WTC11 (cell line): ENCODE data around the gene ZCRB1. TPM values are rescaled to one million over a fixed set of nuclear protein-coding genes. Genes with fewer than 3 reads are reported as not detected.
A peak's percentile ranks its signal among the peaks of the same experiment; 100 is the strongest.

ENCODE experiments used
- ATAC-seq: fragments of 200-7000 bp; cut with Tn5 transposase; 2 replicates; pipeline ENCODE4 v1.10.0; 2021; ENCODE audit warnings: mild to moderate bottlenecking, moderate library complexity
- CTCF ChIA-PET: fragments of 300-600 bp; sonication (Branson Sonifier 250); formaldehyde crosslinking; loops from one replicate; lab custom pipeline; 2021; ENCODE audit warnings: antibody characterized with exemption; lab: Charles Lee
- POLR2A ChIA-PET: fragments of 350-600 bp; sonication (Branson Sonifier 250); formaldehyde crosslinking; loops from one replicate; lab custom pipeline; 2021; ENCODE audit warnings: antibody characterized with exemption; lab: Charles Lee
- DNase-seq: peaks from one replicate; pipeline ENCODE4 v3.0.0; 2021; ENCODE audit warnings: low spot score
- H3K27ac Mint-ChIP-seq: 2 replicates; pipeline ENCODE4 v1.8.0; 2021; ENCODE audit warnings: mixed read lengths
- H3K27me3 Mint-ChIP-seq: 2 replicates; pipeline ENCODE4 v1.8.0; 2021; ENCODE audit warnings: low read depth, mild to moderate bottlenecking, moderate library complexity, mixed read lengths
- H3K36me3 Mint-ChIP-seq: 2 replicates; pipeline ENCODE4 v1.8.0; 2021; ENCODE audit warnings: mixed read lengths
- H3K4me1 Mint-ChIP-seq: 2 replicates; pipeline ENCODE4 v1.8.0; 2022; ENCODE audit warnings: mixed read lengths
- H3K4me3 Mint-ChIP-seq: 2 replicates; pipeline ENCODE4 v1.8.0; 2021; ENCODE audit warnings: mild to moderate bottlenecking, moderate library complexity, mixed read lengths
- H3K9me3 Mint-ChIP-seq: 2 replicates; pipeline ENCODE4 v1.8.0; 2021; ENCODE audit warnings: mixed read lengths
- ATF1 ChIP-seq: sonication (generic); formaldehyde crosslinking; IDR thresholded peaks from 2 replicates; pipeline ENCODE4 v1.8.1; 2023; ENCODE audit warnings: mild to moderate bottlenecking, moderate library complexity, missing genetic modification reagents
- ATF6 ChIP-seq: sonication (generic); formaldehyde crosslinking; IDR thresholded peaks from 2 replicates; pipeline ENCODE4 v1.8.1; 2023; ENCODE audit warnings: mild to moderate bottlenecking, missing genetic modification reagents
- CDX4 ChIP-seq: fragments of 250-450 bp; sonication (Bioruptor Pico); IDR thresholded peaks from 2 replicates; pipeline ENCODE4 v1.9.0; 2021; ENCODE audit warnings: moderate library complexity, mild to moderate bottlenecking, inconsistent platforms, borderline replicate concordance
- CREB1 ChIP-seq: sonication (generic); formaldehyde crosslinking; IDR thresholded peaks from 2 replicates; pipeline ENCODE4 v1.8.0; 2023; ENCODE audit warnings: mild to moderate bottlenecking, missing genetic modification reagents
- E2F1 ChIP-seq: sonication (generic); formaldehyde crosslinking; IDR thresholded peaks from 2 replicates; pipeline ENCODE4 v1.8.0; 2022; ENCODE audit warnings: mild to moderate bottlenecking, missing genetic modification reagents
- FOXK1 ChIP-seq: sonication (generic); formaldehyde crosslinking; IDR thresholded peaks from 2 replicates; pipeline ENCODE4 v1.8.0; 2022; ENCODE audit warnings: mild to moderate bottlenecking, moderate library complexity, missing genetic modification reagents
- FOXP4 ChIP-seq: sonication (generic); formaldehyde crosslinking; IDR thresholded peaks from 2 replicates; pipeline ENCODE4 v1.8.0; 2022; ENCODE audit warnings: mild to moderate bottlenecking, missing genetic modification reagents
- IRF1 ChIP-seq: sonication (generic); formaldehyde crosslinking; IDR thresholded peaks from 2 replicates; pipeline ENCODE4 v1.8.0; 2023; ENCODE audit warnings: missing genetic modification reagents
- JUN ChIP-seq: sonication (generic); formaldehyde crosslinking; IDR thresholded peaks from 2 replicates; pipeline ENCODE4 v1.8.0; 2023; ENCODE audit warnings: mild to moderate bottlenecking, missing genetic modification reagents
- KAT7 ChIP-seq: sonication (generic); formaldehyde crosslinking; IDR thresholded peaks from 2 replicates; pipeline ENCODE4 v1.8.1; 2023; ENCODE audit warnings: missing genetic modification reagents, mild to moderate bottlenecking, borderline replicate concordance
- MYBL2 ChIP-seq: sonication (generic); formaldehyde crosslinking; IDR thresholded peaks from 2 replicates; pipeline ENCODE4 v1.8.1; 2023; ENCODE audit warnings: mild to moderate bottlenecking, moderate library complexity, missing genetic modification reagents
- NR1H2 ChIP-seq: sonication (generic); formaldehyde crosslinking; IDR thresholded peaks from 2 replicates; pipeline ENCODE4 v1.9.0; 2021; ENCODE audit warnings: mild to moderate bottlenecking, moderate library complexity, missing genetic modification reagents
- NR3C1 ChIP-seq: sonication (generic); formaldehyde crosslinking; conservative IDR thresholded peaks from 2 replicates; pipeline ENCODE4 v1.8.1; 2023; ENCODE audit warnings: low read depth, mild to moderate bottlenecking, missing genetic modification reagents
- PREB ChIP-seq: sonication (generic); formaldehyde crosslinking; IDR thresholded peaks from 2 replicates; pipeline ENCODE4 v1.8.1; 2022; ENCODE audit warnings: mild to moderate bottlenecking, missing genetic modification reagents, moderate library complexity, borderline replicate concordance
- SMAD3 ChIP-seq: sonication (generic); formaldehyde crosslinking; IDR thresholded peaks from 2 replicates; pipeline ENCODE4 v1.8.0; 2022; ENCODE audit warnings: missing genetic modification reagents, mild to moderate bottlenecking, borderline replicate concordance
- TP53 ChIP-seq: sonication (generic); formaldehyde crosslinking; IDR thresholded peaks from 2 replicates; pipeline ENCODE4 v1.8.1; 2023; ENCODE audit warnings: mild to moderate bottlenecking, missing genetic modification reagents
- ZNF121 ChIP-seq: sonication (generic); formaldehyde crosslinking; IDR thresholded peaks from 2 replicates; pipeline ENCODE4 v1.8.0; 2023; ENCODE audit warnings: missing genetic modification reagents
- ZNF219 ChIP-seq: sonication (generic); formaldehyde crosslinking; IDR thresholded peaks from 2 replicates; pipeline ENCODE4 v1.8.0; 2023; ENCODE audit warnings: missing genetic modification reagents, mild to moderate bottlenecking, borderline replicate concordance
- ZNF232 ChIP-seq: sonication (generic); formaldehyde crosslinking; IDR thresholded peaks from 2 replicates; pipeline ENCODE4 v1.8.0; 2022; ENCODE audit warnings: mild to moderate bottlenecking, missing genetic modification reagents
- ZNF263 ChIP-seq: sonication (generic); formaldehyde crosslinking; IDR thresholded peaks from 2 replicates; pipeline ENCODE4 v1.8.1; 2022; ENCODE audit warnings: low read depth, mild to moderate bottlenecking, moderate library complexity, missing genetic modification reagents
- ZNF281 ChIP-seq: sonication (generic); formaldehyde crosslinking; IDR thresholded peaks from 2 replicates; pipeline ENCODE4 v1.8.0; 2023; ENCODE audit warnings: mild to moderate bottlenecking, missing genetic modification reagents
- ZNF396 ChIP-seq: fragments of 250-450 bp; sonication (Bioruptor Pico); IDR thresholded peaks from 2 replicates; pipeline ENCODE4 v1.8.0; 2021; ENCODE audit warnings: mild to moderate bottlenecking, moderate library complexity, borderline replicate concordance
- ZNF416 ChIP-seq: fragments of 250-450 bp; sonication (Bioruptor Pico); IDR thresholded peaks from 2 replicates; pipeline ENCODE4 v1.9.0; 2021; ENCODE audit warnings: mild to moderate bottlenecking, inconsistent platforms
- ZNF671 ChIP-seq: fragments of 250-450 bp; sonication (Bioruptor Pico); IDR thresholded peaks from 2 replicates; pipeline ENCODE4 v1.8.0; 2021; ENCODE audit warnings: mild to moderate bottlenecking
- total RNA-seq: library from RNA; stranded (reverse); gene quantifications from 3 replicates; pipeline ENCODE4 v1.2.3, GENCODE V29; 2021

Gene ZCRB1
- total RNA-seq, 1 experiment from 2014 or later = 58.3 TPM

- TF ChIP-seq JUN = no peak
- TF ChIP-seq ZNF396 (CRISPR knock-in tag) = no peak
- TF ChIP-seq SMAD3 = no peak
- no peak for TF ChIP-seq ZNF121 (CRISPR knock-in tag)
- TF ChIP-seq IRF1 = no peak
- no peak for TF ChIP-seq NR3C1 (CRISPR knock-in tag)
- TF ChIP-seq E2F1 (CRISPR knock-in tag) = no peak
These were observed 17.8 kb upstream of the ZCRB1 start (continued) for GRCh38 chr12:42343721-42344120.

- TF ChIP-seq TP53 (CRISPR knock-in tag) = no peak
- no peak for TF ChIP-seq FOXP4 (CRISPR knock-in tag)
- TF ChIP-seq FOXK1 = no peak
- TF ChIP-seq CREB1 (CRISPR knock-in tag) = no peak
- no peak for TF ChIP-seq ZNF281
- no peak for TF ChIP-seq ATF6 (CRISPR knock-in tag)
- TF ChIP-seq NR1H2 = no peak
- TF ChIP-seq ZNF396 (CRISPR knock-in tag) = no peak
- no peak for TF ChIP-seq ZNF263
- no peak for TF ChIP-seq ZNF232 (CRISPR knock-in tag)
- H3K9me3 Mint-ChIP-seq = no peaks in the 10 kb centered on the region
- peaks cover 2% of the 10 kb centered on the region; the same call in 1 of the 2 replicates for H3K36me3 Mint-ChIP-seq
- H3K4me3 Mint-ChIP-seq = no peak overlapping the region
- CTCF ChIA-PET = interaction anchor here (0.7 to 1.9 kb wide), 3 partner anchors 30 to 140 kb away, joined by 3 to 8 read pairs (median 3); no protein-coding TSS in a partner anchor
- ATAC-seq (no peak), DNase-seq (no peak)
- POLR2A ChIA-PET = no interaction called here
- no peaks in the 10 kb centered on the region; the same call in 1 of the 2 replicates for H3K4me1 Mint-ChIP-seq
- H3K27me3 Mint-ChIP-seq = no peaks in the 10 kb centered on the region; the same call in 1 of the 2 replicates
- no peak overlapping the region for H3K27ac Mint-ChIP-seq
These were observed 16.1 kb upstream of the ZCRB1 start for GRCh38 chr12:42342028-42342427.

- TF ChIP-seq ZNF396 (CRISPR knock-in tag) = no peak
- TF ChIP-seq ZNF416 = no peak
- no peak for TF ChIP-seq ZNF219
- no peak for TF ChIP-seq MYBL2 (CRISPR knock-in tag)
- no peak for TF ChIP-seq ZNF671
- TF ChIP-seq KAT7 = no peak
- TF ChIP-seq CDX4 (CRISPR knock-in tag) = no peak
- TF ChIP-seq ATF1 (CRISPR knock-in tag) = no peak
- TF ChIP-seq PREB (CRISPR knock-in tag) = no peak
- Mint-ChIP-seq H3K4me1 (peaks cover 20% of the 10 kb centered on the region), H3K36me3 (peaks cover 8% of the 10 kb centered on the region), H3K27me3 (no peaks in the 10 kb centered on the region), H3K9me3 (no peaks in the 10 kb centered on the region), H3K27ac (peak overlapping the region; percentile 7; the same call in 1 of the 2 replicates), H3K4me3 (no peak overlapping the region)
- POLR2A ChIA-PET = no interaction called here
- ATAC-seq (no peak), DNase-seq (no peak)
- CTCF ChIA-PET = no interaction called here
These were observed 12.4 kb upstream of the ZCRB1 start for GRCh38 chr12:42338280-42338679.
